CD4-positive, alpha-beta memory T cell (primary cell): ENCODE results near the gene ARMCX2. TPM values are rescaled to one million over a fixed set of nuclear protein-coding genes. Genes with fewer than 3 reads are reported as not detected.

Experiments used
- polyA plus RNA-seq, 2 donors: library from polyadenylated mRNA; unstranded; fragments of 300-500 nt; fragmentation: Illumina TruSeq; gene quantifications; one replicate each; pipeline ENCODE4 v1.2.3, GENCODE V29; 2021
- total RNA-seq, 2 experiments: library from RNA; stranded (reverse); gene quantifications; one replicate each; pipeline ENCODE4 v1.2.3, GENCODE V29; 2021

Gene ARMCX2
- total and polyA plus RNA-seq, 4 experiments from 2014 or later: 0.67 to 9.4 (median 4.3) TPM

Other genes starting within 250 kb of the ARMCX2 start
- 10 to 100 TPM; 13.1 to 13.3 TPM for gene ARMCX4, start 174.4 kb downstream of the ARMCX2 start, total RNA-seq
- gene ARMCX4, start 174.4 kb downstream of the ARMCX2 start, polyA plus RNA-seq: 1 to 10 TPM in 1 of 2 donors, not detected in 1; 2.4 TPM
- gene ARMCX1, start 109.3 kb downstream of the ARMCX2 start, total RNA-seq: under 1 TPM; 0.39 to 0.44 TPM
- gene ARMCX1, start 109.3 kb downstream of the ARMCX2 start, polyA plus RNA-seq: under 1 TPM in 1 of 2 donors, not detected in 1; 0.32 TPM
- gene ARMCX6, start 41.9 kb downstream of the ARMCX2 start, total RNA-seq: 10 to 100 TPM; 36.6 to 40.5 TPM
- gene ARMCX6, start 41.9 kb downstream of the ARMCX2 start, polyA plus RNA-seq: 10 to 100 TPM; 44.6 to 46.9 TPM
- gene ARMCX3, start 36.7 kb downstream of the ARMCX2 start, total RNA-seq: 10 to 100 TPM; 39.6 to 40.1 TPM
- 10 to 100 TPM; 18.4 to 25.2 TPM for gene ARMCX3, start 36.7 kb downstream of the ARMCX2 start, polyA plus RNA-seq